Nephron (organoid): ENCODE results near the gene THBD.

Source experiments
- H3K27ac Mint-ChIP-seq, 3 experiments: 2 replicates each; pipeline ENCODE4 v1.8.0; 2020; ENCODE audit warnings: mixed read lengths in 3 of 3, mild to moderate bottlenecking in 2 of 3, moderate library complexity in 1 of 3
- H3K27me3 Mint-ChIP-seq: 2 replicates; pipeline ENCODE4 v1.8.0; 2021; ENCODE audit warnings: low read depth, mild to moderate bottlenecking, moderate library complexity, mixed read lengths
- H3K36me3 Mint-ChIP-seq: 2 replicates; pipeline ENCODE4 v1.8.0; 2020; ENCODE audit warnings: low read depth, mixed read lengths
- H3K4me1 Mint-ChIP-seq: 2 replicates; pipeline ENCODE4 v1.8.0; 2020; ENCODE audit warnings: mixed read lengths
- H3K4me3 Mint-ChIP-seq, 3 experiments: 2 replicates each; pipeline ENCODE4 v1.8.0; 2020; ENCODE audit warnings: mild to moderate bottlenecking in 3 of 3, mixed read lengths in 3 of 3, moderate library complexity in 2 of 3
- H3K9me3 Mint-ChIP-seq: 2 replicates; pipeline ENCODE4 v1.8.0; 2020; ENCODE audit warnings: mixed read lengths
- TF ChIP-seq, protein P1 (sequence below), 3 experiments: fragments of 200-600 bp; sonication (generic); IDR thresholded peaks; one replicate each; pipeline ENCODE4 v1.5.0; 2021; ENCODE audit warnings: antibody characterized with exemption in 3 of 3; ENCODE audit not compliant: unreplicated experiment in 3 of 3

THBD gene

DNA sequence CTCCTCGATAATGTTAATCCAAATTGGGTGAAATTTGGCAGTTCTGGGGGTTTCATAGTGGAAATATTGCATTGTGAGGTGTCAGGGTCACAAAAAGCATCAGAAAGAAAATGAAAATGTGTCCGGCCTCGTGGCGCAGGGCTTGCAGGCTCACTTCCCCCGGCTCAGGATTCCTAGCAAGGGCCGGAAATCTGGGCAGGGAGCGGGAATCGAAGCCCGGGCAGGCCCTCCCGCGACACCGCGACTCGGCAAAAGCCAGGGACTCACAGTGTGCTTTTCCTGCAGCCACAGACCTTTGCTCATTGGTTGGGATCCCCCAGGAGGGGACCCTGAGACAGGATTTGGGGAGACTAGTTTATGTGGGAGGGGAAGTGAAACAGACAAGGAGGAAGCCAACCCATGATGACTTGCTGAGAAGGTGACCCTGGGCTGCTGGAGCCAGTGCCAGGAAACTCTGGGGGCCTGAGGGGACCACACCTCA lies 37.5 kb upstream of the THBD start:
- Mint-ChIP-seq H3K4me1 (peaks cover 19% of the 10 kb centered on the region), H3K4me3 (no peak overlapping the region), H3K27me3 (peaks cover 40% of the 10 kb centered on the region), H3K27ac (peak overlapping the region; percentile 65 to 76 (median 68)), H3K36me3 (no peaks in the 10 kb centered on the region), H3K9me3 (no peaks in the 10 kb centered on the region)
- TF ChIP-seq, protein P1, sequence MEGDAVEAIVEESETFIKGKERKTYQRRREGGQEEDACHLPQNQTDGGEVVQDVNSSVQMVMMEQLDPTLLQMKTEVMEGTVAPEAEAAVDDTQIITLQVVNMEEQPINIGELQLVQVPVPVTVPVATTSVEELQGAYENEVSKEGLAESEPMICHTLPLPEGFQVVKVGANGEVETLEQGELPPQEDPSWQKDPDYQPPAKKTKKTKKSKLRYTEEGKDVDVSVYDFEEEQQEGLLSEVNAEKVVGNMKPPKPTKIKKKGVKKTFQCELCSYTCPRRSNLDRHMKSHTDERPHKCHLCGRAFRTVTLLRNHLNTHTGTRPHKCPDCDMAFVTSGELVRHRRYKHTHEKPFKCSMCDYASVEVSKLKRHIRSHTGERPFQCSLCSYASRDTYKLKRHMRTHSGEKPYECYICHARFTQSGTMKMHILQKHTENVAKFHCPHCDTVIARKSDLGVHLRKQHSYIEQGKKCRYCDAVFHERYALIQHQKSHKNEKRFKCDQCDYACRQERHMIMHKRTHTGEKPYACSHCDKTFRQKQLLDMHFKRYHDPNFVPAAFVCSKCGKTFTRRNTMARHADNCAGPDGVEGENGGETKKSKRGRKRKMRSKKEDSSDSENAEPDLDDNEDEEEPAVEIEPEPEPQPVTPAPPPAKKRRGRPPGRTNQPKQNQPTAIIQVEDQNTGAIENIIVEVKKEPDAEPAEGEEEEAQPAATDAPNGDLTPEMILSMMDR (IDR thresholded peaks at IDR 0.05; ENCODE audit: unreplicated experiment in 3 of 3): no peak

DNA sequence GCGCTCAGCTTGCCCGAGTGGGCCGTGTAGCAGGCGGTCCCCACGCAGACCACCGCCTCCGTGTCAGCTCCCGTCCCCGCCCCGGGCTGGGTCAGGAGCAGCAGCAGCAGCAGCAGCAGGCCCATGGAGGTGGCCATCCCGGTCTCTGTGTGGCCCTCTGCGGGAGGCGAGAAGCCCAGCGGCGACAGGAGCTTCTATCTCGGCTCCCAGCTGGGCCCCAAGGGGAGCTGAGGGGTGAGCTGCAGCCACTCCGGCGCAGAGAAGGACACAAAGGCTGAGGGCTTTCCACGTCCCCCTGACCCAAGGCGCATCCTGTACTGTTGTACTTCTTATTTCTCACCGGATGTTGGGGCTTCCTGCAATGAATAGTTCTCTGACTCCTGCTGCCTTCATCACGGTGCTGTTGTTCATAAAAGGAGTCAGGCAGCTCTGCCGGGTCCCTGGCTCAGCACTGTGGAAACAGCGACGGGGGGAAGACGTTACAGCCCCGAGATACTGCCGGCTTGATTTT lies 36.6 kb upstream of the THBD start, which contains the start of gene CD93:
CD93 (minus strand) TSS at position 269 of the 511 bp plus-strand sequence; CDS start at position 137, 132 bp downstream.
- no peaks in the 10 kb centered on the region for H3K36me3 Mint-ChIP-seq
- H3K4me3 Mint-ChIP-seq: peak within 1 kb of the TSS in 2 of 3 experiments; percentile 32 to 41
- peaks cover 39% of the 10 kb centered on the region for H3K27me3 Mint-ChIP-seq
- H3K4me1 Mint-ChIP-seq: peaks cover 16% of the 10 kb centered on the region
- H3K27ac Mint-ChIP-seq: peak within 1 kb of the TSS; percentile 65 to 76 (median 68)
- TF ChIP-seq, protein P1 (IDR thresholded peaks at IDR 0.05; ENCODE audit: unreplicated experiment in 3 of 3): no peak
- no peaks in the 10 kb centered on the region for H3K9me3 Mint-ChIP-seq

DNA sequence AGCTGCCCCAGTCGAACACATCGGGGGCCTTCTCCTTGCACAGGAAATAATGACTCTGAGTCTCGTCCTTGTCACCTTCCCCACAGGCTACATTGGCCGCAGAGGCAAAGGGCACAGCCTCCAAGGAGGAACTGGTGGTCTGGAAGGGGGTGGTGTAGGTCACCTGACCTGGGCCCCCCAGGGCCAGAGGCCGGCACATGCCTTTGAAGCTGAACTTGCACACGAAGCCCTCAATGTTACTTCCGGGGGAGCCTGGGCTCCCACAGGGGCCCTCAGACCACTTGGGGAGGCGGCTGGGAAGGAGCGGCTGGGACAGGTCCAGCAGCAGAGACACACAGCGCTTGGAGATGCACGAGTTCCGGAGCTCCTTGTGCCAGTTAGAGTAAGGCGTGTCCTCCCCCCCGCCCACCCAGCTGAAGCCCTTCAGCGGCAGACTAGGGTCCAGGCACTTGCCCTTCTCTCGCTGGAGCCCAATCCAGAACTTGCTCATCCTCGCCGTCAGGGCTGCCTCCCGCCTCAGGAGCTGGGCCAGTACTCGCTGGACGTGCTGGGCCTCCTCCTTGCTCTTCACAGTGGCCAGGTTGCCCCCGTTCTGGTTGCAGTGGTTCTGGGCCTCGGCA lies 36.1 kb upstream of the THBD start:
- no peak overlapping the region for H3K4me3 Mint-ChIP-seq
- H3K27me3 Mint-ChIP-seq: peaks cover 39% of the 10 kb centered on the region
- H3K9me3 Mint-ChIP-seq: no peaks in the 10 kb centered on the region
- H3K4me1 Mint-ChIP-seq: peaks cover 15% of the 10 kb centered on the region
- TF ChIP-seq, protein P1 (IDR thresholded peaks at IDR 0.05; ENCODE audit: unreplicated experiment in 3 of 3): no peak
- H3K36me3 Mint-ChIP-seq: no peaks in the 10 kb centered on the region
- no peak overlapping the region for H3K27ac Mint-ChIP-seq

DNA sequence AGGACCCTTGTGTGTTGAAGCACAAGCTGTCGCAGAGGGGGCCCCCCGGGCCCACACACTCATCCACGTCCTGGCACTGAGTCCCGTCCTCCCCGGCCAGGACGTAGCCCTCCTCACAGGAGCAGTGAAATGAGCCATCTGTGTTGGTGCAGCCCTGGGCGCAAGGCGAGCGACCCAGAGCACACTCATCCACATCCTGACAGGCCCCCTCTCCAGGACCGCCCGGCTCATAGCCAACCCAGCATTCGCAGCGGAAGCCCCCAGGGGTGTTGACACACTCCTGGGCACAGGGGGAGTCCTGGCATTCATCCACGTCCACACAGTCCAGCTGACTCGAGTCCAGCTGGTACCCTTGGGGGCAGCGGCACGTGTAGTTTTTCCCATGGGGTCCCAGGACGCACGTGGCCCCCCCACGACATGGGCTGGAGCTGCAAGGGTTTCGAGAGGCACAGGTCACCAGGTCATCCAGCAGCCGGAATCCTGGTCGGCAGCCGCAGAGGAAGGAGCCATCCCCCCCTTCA lies 35.4 kb upstream of the THBD start:
- no peaks in the 10 kb centered on the region for H3K36me3 Mint-ChIP-seq
- H3K4me1 Mint-ChIP-seq: peaks cover 11% of the 10 kb centered on the region
- no peak overlapping the region for H3K27ac Mint-ChIP-seq
- H3K9me3 Mint-ChIP-seq: no peaks in the 10 kb centered on the region
- TF ChIP-seq, protein P1 (IDR thresholded peaks at IDR 0.05; ENCODE audit: unreplicated experiment in 3 of 3): no peak
- peaks cover 34% of the 10 kb centered on the region for H3K27me3 Mint-ChIP-seq
- no peak overlapping the region for H3K4me3 Mint-ChIP-seq

DNA sequence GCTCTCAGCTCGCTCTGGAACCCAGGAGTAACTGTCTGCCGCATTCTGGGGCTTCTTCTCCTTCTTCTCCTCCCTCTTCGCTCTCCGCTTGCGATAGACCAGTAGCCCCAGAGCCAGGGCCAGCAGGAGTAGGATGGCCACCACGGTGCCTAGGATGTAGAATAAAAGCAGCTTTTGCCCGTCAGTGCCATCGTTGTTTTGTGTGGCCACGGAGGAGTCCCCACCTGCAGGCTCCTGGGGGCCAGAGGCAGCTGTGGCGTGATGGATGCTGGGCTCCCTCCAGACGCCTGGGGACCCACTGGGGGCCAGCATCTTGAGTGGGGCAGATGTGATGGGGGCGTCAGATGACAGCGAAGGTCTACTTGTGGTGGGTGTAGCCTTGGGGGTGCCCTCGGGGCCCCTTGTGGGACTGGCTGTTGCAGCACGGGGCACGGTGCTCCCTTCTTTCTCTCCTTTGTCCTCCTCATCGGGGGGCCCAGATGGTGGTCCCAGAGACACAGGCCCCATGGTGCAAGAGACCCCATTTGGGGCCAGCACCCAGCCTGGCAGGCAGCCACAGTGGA lies 34.9 kb upstream of the THBD start:
- no peaks in the 10 kb centered on the region for H3K36me3 Mint-ChIP-seq
- H3K27ac Mint-ChIP-seq: no peak overlapping the region
- H3K4me3 Mint-ChIP-seq: no peak overlapping the region
- no peaks in the 10 kb centered on the region for H3K9me3 Mint-ChIP-seq
- TF ChIP-seq, protein P1 (IDR thresholded peaks at IDR 0.05; ENCODE audit: unreplicated experiment in 3 of 3): no peak
- H3K27me3 Mint-ChIP-seq: peaks cover 33% of the 10 kb centered on the region
- peaks cover 17% of the 10 kb centered on the region for H3K4me1 Mint-ChIP-seq
